ENCODE measurements around the gene NOTUM.
A peak's percentile ranks its signal among the peaks of the same experiment; 100 is the strongest.
"Not testable (repeated sequence)": the region's sequence is repeated elsewhere in the genome, so short reads cannot be mapped to it uniquely, and the experiment has no call there.

The NOTUM gene

GRCh38 chr17:81996232-81996756, 35.3 kb upstream of the NOTUM start:
- no peak for DNase-seq

GRCh38 chr17:81995463-81996231, 34.7 kb upstream of the NOTUM start:
- DNase-seq = no peak

DNA sequence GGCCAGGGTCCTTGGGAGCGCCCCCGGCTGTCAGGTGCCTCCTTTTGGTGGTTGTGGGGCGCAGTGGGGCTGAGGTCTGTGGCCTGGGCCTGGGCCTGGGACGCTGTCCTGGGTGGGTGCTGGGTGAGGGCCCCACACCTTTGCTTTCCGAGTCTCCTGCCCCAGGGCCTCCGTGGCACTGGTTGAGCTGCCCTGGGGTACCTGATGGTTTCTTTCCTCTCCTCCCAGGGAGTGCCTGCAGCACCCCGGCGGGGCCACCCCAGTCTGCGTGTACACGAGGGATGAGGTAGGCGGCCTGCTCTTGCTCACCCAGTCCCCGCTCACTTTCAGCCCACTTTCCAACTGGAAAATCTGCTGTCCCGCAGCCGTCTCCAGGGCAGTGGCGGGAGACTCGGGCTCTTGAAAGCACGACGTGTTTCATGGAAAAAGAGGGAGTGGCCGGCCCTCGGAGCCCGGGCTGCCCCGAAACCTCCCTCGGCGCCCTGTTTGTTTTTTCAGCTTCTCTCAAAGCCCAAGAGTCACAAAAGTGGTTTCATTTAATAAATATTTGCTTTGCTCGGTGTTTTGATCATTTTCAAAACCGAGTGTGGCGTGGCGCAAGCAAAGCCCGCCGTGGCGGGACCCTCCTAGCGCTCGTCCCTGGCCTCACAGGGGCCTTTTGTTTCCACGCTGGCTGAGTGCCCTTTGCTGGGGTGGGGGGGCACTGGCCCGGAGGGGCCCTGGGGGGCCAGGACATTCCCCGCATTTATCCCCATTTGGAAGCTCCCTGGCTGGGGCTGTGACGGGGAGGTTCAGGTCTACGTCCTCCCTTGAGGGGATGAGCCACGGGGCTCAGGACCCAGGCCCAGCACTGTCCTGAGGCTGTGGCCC, 33.8 kb upstream of the NOTUM start:
- no peak for DNase-seq

GRCh38 chr17:81993729-81994592, 33.0 kb upstream of the NOTUM start:
- no peak for DNase-seq

- no peak for DNase-seq
Measured at GRCh38 chr17:81992306-81993102, 31.5 kb upstream of the NOTUM start.

GRCh38 chr17:81991684-81992305, 30.8 kb upstream of the NOTUM start:
- DNase-seq = no peak

- DNase-seq = no peak
Measured at GRCh38 chr17:81990836-81991683, 30.1 kb upstream of the NOTUM start.

- no peak for DNase-seq
Measured at GRCh38 chr17:81987161-81987770, 26.3 kb upstream of the NOTUM start.

- no peak for DNase-seq
Measured at GRCh38 chr17:81986606-81987005, 25.6 kb upstream of the NOTUM start.

GRCh38 chr17:81984773-81985410, 23.9 kb upstream of the NOTUM start:
- DNase-seq = no peak

DNA sequence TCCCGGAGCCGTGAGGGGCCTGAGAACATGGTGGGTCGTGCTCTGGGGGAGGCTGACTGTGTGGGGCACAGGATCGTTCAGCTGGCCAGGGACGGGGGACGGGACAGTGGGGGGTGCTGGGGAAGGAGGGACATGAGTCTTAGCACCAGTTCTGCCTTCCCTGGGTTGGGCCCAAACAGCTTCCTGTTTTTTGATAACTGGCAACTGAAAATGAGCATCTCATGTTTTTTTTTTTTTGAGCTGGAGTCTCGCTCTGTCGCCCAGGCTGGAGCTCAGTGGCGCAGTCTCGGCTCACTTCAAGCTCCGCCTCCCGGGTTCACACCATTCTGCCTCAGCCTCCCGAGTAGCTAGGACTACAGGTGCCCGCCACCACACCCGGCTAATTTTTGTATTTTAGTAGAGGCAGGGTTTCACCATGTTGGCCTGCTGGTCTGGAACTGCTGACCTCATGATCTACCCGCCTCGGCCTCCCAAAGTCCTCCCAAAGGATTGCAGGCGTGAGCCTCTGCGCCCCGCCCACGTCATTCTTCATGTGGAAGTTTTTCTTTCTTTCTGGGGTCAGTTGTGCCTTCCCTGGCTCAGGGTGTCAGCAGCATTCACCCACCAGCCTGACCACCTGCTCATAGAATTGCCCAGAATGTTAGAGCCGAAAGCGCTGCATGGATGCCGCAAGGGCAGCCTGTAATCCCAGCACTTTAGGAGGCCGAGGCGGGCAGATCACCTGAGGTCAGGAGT, 22.8 kb upstream of the NOTUM start:
- DNase-seq = no peak

DNA sequence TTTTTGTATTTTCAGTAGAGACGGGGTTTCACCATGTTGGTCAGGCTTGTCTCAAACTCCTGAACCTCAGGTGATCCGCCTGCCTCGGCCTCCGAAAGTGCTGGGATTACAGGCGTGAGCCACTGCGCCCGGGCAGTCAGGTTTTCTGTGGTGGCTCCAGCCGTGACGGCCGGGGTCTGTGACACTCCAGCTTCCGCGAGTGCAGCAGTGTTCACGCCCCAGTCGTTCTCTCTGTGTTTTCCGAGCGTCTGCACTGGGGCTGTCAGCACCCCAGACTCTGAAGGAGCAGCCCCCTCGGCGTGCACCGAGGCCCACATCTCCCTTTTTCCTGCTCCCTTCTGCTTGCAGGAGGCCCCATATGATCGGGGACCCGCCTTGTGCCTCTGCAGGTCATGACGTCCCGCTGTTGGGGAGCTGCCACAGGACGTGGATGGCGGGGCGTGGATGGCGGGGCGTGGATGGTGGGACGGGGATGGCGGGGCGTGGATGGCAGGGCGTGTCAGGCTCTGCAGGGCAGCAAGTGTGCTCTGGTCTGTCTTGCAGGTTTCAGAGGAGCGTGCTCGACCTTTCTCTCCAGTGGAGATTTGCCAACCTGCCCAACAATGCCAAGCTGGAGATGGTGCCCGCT, 22.1 kb upstream of the NOTUM start:
- DNase-seq = no peak

- not testable (repeated sequence) for DNase-seq
Measured at GRCh38 chr17:81981511-81981910, 20.5 kb upstream of the NOTUM start.

DNA sequence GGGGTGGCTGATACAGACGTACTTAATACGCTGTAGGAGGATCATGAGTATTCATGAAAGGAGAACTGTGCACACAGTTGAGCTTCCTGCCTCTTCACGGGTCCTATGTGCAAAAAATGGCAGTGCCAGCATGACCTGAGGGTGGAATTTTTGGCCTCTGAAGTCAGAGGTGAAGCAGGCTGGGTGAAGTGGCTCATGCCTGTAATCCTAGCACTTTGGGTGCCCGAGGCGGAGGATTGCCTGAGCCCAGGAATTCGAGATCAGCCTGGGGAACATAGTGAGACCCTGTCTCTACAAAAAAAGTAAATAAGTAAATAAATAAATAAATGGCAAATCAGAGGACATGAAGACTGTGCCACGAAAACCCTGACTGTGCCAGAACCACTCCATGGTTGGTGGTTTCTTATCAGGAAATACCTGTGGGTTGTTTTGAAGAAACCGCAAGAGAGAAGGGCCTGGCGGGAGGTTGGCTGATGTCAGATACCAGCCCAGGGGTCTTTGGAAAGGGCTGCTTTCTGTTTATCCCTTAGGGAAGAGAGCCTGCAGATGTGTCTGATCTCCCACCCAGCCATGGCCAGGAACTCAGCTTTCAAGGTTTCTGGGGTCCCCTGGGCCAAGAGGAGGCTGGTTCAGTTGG, 19.8 kb upstream of the NOTUM start:
- DNase-seq = no peak

- DNase-seq = no peak
Measured at GRCh38 chr17:81980122-81980521, 19.1 kb upstream of the NOTUM start.

DNA sequence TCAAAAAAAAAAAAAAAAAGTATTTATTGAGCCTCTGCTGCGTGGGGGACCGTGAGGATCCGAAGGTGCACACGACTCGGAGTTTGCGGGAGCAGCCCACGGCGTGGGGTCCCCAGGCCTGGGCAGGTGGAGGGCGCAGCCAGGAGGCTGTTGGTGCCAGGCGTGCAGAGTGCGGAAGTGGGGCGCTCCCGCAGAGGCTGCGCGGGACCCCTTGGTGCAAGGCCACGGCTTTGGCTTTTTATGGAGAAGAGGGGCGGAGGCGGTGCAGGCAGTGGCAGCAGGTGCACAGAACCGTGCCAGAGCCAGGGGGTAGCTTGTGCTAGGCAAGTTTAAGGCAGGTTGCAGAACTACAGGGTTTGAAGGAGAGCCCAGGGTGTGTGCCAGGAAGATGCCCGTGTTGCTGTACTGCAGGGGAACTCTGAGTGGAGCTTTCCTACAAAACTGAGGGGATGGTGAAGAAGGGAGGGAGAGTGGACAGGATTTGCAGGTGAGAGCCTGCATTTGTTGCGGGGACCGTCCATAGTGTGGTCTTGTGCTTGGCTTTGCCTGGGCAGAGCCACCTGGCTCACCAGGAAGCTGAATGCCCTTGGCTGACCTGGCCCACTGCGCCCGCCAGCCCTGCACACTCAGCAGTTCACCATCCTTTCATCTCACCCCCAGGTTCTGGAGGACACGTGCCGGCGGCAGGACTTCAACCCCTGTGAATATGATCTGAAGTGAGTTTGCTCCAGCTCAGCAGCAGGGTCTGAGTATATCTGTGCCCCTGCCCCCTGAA, 17.7 kb upstream of the NOTUM start:
- DNase-seq = no peak

- peak; percentile 58 for DNase-seq
Measured at GRCh38 chr17:81977211-81977808, 16.3 kb upstream of the NOTUM start, which contains the start of gene ASPSCR1. Gene ASPSCR1, plus strand, starts transcription at chr17:81977629. Its CDS starts 18 bp downstream, at chr17:81977647.

All from NCI-H1417 treated with DMSO at 0.1 percent for 48 hours (cell line).